ENCODE results near the gene CTSH.

DNA sequence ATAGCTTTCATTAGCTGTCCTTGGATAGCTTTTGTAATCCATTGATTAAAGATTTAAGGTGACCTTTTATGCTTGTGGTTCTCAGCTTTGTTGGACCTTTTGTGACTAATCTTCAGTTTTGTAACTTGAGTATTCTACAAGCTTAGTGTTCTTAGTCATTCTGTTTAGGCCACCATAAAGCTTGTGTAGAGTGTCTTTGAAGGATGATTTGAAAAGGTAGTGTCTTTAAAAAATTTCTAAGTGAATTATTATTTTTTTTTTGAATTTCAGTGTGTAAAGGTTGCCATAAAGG, 64.7 kb downstream of the CTSH start:
- TF ChIP-seq, protein P1, sequence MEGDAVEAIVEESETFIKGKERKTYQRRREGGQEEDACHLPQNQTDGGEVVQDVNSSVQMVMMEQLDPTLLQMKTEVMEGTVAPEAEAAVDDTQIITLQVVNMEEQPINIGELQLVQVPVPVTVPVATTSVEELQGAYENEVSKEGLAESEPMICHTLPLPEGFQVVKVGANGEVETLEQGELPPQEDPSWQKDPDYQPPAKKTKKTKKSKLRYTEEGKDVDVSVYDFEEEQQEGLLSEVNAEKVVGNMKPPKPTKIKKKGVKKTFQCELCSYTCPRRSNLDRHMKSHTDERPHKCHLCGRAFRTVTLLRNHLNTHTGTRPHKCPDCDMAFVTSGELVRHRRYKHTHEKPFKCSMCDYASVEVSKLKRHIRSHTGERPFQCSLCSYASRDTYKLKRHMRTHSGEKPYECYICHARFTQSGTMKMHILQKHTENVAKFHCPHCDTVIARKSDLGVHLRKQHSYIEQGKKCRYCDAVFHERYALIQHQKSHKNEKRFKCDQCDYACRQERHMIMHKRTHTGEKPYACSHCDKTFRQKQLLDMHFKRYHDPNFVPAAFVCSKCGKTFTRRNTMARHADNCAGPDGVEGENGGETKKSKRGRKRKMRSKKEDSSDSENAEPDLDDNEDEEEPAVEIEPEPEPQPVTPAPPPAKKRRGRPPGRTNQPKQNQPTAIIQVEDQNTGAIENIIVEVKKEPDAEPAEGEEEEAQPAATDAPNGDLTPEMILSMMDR (conservative IDR thresholded peaks at IDR 0.05; ENCODE audit: low read depth in 2 of 2), result no peak
- TF ChIP-seq, protein P2, sequence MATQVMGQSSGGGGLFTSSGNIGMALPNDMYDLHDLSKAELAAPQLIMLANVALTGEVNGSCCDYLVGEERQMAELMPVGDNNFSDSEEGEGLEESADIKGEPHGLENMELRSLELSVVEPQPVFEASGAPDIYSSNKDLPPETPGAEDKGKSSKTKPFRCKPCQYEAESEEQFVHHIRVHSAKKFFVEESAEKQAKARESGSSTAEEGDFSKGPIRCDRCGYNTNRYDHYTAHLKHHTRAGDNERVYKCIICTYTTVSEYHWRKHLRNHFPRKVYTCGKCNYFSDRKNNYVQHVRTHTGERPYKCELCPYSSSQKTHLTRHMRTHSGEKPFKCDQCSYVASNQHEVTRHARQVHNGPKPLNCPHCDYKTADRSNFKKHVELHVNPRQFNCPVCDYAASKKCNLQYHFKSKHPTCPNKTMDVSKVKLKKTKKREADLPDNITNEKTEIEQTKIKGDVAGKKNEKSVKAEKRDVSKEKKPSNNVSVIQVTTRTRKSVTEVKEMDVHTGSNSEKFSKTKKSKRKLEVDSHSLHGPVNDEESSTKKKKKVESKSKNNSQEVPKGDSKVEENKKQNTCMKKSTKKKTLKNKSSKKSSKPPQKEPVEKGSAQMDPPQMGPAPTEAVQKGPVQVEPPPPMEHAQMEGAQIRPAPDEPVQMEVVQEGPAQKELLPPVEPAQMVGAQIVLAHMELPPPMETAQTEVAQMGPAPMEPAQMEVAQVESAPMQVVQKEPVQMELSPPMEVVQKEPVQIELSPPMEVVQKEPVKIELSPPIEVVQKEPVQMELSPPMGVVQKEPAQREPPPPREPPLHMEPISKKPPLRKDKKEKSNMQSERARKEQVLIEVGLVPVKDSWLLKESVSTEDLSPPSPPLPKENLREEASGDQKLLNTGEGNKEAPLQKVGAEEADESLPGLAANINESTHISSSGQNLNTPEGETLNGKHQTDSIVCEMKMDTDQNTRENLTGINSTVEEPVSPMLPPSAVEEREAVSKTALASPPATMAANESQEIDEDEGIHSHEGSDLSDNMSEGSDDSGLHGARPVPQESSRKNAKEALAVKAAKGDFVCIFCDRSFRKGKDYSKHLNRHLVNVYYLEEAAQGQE (IDR thresholded peaks at IDR 0.05; ENCODE audit: unreplicated experiment), result no peak
